OCI-M1 (cell line): ENCODE data around the gene PASK.

Source experiments
- DNase-seq: peaks from one replicate; lab custom pipeline; 2025; lab: John Stamatoyannopoulos, UW

Gene PASK

DNA sequence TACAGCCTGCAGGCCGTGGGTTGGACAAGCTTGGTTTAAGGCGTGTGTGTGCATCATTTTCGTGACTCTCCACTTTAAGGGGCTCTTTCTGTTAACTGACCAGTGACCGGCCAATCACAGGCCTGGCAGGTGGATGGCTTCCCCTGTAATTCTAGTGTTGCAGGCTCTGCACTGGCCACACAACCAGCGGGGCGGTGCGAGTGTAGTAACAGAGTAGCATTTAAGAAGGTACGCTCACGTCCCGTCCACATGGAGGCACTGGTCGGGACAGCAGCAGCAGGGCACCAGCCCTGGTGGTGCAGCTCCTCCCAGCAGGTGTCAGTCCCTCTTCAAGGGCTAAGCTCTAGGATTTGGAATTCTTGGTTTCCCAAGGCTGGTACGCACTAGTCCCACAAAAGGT, 31.2 kb upstream of the PASK start:
- no peak for DNase-seq

DNA sequence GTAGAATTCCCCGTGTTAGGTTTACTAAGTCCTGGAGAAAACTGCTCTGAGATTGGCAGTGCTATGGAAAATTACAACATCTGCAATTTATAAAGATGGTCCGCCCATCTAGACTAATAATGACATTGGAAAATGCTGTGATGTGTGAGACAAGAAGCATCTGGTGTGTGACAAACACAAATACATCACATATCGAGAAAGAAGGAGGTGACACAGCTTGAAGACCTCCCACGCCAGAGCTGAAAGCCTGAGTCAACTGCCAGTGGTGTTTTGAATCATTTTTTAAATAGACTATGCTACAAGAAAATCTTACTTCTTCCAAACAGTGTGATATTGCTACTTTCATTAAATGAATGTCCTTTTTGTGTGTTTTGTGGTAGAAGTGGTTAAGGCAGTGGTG, 30.6 kb upstream of the PASK start:
- DNase-seq = no peak

DNA sequence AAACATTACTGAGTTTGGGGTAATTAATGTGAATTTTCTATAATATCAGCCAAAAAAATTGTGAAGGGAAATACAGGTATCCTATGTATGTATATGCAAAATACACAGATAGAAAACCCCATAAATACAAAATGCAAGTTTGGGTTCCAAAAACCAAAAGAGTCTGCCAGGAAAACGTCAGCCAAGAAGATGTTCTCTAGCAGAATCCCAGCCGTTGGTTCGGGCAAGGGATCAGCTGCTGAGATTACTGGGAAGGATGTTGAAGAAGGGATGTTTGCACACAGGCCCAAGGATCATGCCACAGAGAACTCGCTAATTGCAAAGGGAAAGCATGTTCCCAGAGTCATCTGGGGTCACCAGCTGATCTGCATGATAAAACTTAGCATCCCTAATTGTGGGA, 29.7 kb upstream of the PASK start:
- no peak for DNase-seq

DNA sequence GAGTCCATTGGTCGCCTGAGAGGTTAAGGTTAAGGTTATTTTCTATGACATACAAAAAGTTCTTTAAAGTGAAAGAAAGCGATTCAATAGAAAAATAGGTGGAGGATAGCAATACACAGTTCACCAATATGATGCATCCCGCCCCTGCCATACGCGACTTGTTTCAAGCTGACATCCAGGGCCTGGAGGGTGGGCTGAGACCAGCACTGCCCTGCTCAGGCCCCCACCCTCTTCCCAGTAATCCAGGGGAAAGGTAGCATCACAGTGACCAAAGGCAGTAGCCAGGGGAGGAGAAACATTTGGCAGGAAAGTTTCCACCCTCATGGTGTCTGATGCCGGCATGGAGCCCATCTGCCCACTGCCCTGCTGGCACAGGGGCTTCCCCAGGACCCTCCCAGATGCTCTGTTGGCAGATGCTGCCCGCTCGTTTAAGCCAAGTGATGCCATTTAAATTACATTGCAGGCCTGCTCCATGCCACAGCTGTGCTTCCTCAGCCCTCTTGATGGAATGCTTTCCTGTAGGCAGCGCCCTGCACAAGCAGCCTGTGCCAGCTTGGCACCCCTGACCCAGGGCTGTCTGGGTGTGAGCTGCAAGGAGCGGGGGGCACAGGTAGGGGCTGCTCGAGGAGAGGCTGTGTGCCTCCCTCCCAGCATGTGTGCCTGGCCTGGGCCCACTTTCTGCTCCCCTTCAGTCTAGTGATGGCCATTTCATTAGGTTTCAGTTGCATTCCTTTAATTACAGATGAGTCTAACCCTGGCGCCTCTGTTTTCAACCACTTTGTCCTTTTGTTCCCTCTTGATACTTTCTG, 28.5 kb upstream of the PASK start:
- no peak for DNase-seq

DNA sequence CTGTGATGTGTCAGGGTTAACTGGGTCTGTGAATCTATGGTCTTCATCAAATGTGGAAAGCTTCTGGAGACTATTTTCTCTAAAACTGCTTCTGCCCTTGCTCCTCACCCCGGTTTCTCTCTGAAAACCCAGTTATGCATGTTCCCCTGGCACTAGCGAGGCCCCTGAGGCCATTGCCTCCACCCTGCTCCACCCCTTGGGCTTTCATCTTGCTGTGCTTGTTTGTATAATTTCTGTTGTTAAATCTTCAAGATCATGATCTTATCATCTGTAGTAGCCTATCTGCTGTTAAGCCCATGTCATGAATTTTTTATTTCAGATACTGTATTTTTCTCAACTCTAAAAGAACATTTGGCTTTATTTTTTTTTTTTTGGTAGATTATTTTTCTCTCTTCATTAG, 24.3 kb upstream of the PASK start:
- DNase-seq = no peak

DNA sequence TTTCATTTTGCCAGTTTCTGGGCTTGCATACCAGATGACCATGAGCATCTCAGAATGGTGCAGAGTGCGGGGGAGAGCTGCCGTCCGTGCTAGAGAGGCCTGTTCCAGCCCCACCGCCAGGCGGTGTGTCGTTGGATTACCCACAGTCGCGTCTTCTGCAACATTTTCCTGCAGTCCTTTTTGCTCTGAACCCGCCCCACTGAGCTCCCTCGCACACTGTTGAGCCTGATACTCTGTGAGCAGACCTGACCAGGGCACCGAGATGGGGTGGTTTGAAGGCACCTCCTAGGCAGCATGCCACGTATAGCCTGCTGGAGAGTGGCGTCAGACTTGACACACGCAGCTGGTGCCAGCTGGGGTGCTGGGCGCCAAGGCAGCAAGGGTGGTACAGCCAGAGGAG, 19.1 kb upstream of the PASK start:
- DNase-seq = no peak

DNA sequence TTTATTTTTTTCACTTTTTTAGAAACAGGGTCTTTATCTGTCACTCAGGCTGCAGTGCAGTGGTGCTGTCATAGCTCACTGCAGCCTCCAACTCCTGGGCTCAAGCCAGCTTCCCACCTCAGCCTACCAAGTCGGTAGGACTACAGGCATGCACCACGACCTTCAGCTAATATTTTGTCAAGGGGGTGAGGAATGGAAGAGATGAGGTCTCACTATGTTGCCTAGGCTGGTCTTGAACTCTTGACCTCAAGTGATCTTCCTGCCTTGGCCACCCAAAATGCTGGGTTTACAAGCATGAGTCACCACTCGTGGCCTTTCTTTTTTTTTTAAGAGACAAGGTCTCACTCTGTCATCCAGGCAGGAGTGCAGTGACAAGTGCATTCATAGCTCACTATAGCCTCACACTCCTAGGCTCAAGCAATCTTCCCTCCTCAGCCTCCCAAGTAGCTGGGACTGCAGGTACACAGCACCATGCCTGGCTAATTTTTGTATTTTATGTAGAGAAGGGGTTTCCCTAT, 14.4 kb upstream of the PASK start:
- no peak for DNase-seq

DNA sequence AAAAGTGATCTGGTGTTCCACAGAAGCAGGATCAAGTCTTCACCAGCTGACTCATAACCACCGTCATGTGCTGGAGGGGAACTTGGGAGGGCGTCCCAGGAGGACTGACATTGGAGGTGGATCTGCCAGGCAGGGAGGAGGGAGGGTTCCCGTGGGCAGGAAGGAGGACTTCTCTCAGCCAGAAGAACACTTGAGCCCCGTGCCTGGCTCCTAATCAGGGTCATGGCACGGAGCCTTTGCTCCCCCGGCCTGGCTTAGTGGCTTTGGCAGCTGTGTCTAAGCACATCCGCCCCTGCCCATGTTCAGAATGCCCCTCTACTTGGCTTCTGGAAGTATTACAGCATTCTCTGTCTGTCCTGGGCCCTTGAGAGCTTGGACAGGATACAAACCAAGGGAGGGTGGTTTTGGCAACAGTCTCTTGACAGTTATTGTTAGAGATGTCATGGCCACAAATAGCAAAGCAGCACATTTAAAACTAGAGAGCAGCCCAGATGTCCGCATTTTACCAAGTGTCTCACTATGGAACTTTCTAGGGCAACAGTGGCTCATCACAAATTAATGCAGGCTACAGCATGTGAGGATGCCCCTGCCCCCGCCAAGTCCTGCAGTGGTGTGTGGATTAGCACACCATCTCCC, 12.5 kb upstream of the PASK start:
- DNase-seq = no peak

DNA sequence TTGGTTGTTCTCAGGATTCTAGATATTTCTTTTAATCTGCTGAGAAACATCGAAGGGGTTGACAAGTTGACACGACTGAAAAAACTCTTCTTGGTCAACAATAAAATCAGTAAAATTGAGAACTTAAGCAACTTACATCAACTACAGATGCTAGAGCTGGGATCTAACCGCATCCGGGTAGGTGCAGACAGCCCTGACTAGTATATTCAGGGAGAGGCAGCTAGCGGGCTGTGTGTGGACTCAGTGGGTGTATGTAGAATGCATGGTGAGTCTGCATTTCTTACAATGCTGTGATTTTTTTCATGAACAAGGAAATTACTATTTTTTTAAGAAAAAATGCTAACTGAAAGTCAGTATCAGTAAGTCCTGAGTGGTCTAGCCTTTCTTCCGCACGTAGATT, 11.0 kb upstream of the PASK start:
- DNase-seq = no peak

DNA sequence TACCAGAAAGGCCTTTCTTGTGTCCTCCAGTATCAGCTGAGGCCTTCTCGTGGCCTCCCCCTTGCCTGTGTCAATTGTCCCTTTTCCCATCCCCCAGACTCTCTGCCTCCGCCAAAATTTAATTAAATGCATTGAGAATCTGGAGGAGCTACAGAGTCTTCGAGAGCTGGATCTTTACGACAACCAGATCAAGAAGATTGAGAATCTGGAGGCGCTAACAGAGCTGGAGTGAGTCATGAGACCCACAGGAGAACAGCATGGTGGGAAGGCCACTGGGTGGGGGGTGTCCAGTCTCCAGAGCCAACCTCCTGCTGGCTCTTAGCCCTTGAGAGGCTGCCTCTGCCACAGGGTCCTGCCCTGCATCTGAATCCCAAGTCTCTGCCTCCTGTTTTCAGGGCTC, 9.8 kb upstream of the PASK start:
- DNase-seq = no peak

DNA sequence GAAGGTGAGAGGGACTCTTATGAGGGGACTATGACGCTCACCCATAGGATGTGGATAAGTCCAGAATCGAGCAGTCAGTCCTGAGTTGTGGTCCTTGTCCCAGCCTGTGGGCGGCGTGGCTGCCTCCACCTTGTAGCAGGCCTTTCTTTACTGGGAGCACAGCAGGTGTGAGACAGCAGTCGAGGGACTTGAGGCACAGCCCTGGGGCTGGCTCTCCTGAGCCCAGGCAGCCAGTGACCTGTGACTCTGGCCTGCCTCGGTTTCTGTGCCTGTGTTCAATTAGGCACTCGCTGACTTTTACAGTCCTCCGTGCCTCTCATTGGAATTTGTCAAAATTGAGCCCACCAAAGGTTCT, 9.3 kb upstream of the PASK start:
- no peak for DNase-seq

DNA sequence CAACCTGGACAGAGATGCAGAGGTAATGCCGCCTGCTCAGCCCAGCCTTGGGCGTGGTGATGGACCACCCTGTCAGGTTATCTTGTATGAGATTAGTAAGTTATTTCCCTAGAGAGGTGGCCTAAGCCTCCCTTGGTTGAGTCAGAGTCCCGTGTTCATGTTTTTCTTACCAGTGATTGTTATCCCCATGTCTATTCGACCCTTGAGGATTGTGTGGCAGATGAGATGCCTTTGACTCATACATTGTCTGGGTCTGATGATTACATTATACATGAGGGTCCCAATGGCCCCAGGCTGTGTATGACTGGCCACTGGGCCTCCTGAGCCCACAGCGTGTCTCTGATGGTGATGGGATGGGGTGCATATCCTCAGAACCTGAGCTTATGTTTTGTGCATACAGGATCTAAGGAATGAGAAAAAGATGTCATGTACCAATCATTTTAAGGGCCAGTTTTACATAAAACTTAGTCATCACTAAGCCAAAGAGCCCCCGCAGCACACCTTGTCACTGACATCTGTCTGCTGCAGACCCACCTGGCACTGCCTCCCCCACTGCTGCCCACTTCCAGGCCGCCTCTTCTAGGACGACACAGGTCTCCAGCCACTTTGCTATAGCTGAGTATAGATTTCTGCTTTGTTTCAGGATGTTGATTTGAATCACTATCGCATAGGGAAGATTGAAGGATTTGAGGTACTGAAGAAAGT, 8.7 kb upstream of the PASK start:
- DNase-seq = no peak

DNA sequence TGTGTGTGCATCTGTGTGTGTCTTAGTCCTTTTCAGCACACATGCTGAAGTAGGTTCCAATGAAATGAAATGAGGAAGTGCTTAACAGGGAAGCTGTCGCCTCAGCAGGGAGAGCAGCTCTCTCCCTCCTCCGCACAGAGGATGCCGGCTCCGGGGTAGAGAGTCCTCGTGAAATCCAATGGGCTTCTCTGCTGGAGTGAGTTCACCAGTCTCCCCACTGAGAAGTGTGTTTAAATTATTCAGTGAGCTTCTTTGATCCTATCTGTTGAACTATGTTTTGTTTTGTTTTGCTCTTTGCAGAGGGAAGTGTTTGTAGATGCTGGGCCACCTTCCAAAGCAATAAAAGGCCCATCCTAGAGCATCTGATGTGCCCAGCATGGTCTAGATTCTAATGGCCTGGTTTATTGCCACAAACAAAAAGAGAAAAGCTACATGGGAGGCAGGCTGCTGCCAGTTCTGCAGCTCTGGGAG, 7.7 kb upstream of the PASK start:
- DNase-seq = peak; percentile 72

DNA sequence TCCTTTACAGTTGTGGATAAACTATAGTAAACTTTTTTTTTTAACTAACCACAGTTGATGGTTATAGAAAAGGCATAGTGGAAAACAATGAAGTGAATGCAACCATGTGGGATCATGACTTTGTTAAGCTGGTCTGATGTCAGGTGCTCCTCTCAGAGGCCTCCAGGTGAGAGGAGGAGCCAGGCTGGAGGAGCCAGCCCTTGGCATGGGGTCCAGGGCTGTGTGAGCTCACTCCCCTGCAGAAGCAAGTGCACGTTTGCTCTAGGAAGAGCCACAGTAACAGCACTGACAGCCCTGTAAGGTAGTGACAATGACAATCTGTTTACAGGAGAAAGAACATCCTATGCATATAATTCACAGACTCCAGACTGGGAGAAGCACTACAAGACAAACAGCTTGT, 6.7 kb upstream of the PASK start:
- no peak for DNase-seq

DNA sequence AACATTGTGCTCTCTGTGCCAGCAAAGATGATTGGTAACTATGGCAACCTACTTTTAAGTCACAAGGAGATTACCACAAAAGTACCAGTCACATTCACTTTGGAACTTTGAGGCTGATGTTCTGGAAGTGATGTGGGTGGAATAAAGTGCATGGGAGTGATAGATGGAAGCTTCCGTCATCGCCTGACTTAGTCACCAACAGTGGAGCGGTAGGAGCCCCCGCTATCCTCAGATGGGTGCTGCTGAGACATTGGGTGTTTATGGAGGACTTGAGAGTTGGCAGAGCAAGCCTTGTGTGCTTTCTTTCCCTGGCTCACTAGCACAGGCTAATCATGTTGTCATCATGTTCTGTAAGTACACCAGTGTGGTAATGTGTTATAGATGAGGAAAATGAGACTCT, 5.6 kb upstream of the PASK start:
- DNase-seq = no peak

DNA sequence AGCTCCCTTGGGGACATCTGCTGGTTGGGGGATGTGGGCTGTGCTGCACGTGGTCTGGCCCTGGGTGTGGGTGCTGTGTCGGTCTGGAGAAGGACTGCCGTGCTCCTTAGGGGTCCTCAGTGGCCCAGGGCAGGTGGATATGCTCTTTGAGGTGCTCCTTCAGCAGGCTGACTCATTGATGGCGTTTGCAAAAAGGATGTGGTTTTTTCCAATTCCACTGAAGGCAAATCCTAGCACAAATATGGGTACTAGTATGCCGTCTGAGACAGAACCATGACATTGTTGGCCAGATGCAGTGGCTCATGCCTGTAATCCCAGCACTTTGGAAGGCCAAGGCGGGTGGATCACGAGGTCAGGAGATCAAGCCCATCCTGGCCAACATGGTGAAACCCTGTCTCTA, 4.3 kb upstream of the PASK start:
- DNase-seq = no peak

DNA sequence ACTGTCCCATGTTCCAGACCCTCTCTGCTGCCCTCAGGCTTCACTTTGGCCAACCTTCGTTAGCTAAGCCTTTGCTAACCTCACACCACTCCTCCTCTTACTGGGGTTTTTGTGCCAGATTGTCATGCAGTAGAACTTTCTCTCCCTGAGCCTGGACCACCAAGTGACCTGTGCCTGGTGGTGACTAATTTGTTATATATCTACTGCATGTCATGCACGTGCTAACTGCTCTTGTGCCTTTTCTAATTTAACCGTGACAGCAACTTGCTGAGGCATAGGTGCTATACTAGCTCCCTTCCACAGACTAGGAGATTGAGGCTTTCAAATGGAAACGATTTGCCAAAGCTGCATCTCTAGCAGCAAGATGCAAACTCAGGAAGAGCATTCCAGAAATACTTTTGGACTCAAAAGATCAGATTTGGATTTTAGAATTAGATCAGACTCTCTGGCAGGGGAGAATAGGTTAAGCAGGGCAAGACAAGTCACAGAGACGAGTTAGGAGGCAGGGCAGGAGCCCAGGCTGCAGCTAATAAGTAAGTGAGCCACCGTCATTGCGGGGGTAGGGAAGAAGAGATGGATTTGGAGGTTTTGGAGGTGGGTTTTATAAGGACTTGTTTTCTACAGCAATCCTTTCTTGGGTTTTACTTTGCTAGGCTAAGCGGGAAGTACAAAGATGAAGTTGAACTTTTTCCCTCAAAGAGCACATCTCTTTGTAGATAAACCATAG, 2.8 kb upstream of the PASK start:
- DNase-seq = no peak

DNA sequence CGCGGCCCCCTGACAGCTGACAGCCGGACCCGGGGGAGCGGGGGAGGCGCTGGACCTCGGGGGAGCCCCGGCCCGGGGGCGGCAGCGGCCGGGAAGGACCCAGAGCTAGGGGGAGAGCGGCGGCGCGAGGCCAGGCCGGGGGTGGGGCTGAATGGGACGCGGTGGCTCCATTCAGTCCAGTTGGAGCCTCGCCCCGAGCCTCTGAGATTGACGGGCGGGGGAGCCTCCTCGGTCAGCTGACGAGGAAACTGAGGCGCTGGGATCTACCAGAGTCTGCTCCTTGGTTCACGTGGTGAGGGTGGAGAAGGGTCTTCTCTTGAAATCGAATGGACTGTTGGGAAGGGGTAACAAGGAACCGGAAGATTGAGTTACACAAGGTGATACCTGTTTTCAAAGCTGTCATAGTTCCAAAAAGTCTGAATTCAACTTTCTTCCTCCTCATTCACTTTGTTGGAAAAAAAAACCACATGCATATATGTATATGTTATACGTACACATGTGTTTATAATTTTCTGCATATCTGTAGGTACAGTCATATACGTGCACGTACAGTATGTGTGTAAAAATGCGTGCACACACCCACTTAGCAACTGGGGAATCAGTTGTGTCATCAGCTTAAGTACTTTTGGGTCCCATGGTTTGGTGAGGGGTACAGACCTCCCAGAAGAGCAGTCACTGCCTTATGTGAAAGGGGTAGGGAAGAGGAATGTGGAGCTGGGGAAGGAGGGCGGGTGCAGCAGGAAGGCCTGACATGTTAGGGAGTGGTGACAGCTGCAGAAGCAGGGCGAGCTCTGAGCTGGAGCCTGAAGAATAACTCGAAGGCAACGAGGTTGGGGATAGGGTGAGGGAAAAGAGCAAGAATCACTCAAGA, 1.6 kb upstream of the PASK start:
- peak; percentile 32 for DNase-seq

DNA sequence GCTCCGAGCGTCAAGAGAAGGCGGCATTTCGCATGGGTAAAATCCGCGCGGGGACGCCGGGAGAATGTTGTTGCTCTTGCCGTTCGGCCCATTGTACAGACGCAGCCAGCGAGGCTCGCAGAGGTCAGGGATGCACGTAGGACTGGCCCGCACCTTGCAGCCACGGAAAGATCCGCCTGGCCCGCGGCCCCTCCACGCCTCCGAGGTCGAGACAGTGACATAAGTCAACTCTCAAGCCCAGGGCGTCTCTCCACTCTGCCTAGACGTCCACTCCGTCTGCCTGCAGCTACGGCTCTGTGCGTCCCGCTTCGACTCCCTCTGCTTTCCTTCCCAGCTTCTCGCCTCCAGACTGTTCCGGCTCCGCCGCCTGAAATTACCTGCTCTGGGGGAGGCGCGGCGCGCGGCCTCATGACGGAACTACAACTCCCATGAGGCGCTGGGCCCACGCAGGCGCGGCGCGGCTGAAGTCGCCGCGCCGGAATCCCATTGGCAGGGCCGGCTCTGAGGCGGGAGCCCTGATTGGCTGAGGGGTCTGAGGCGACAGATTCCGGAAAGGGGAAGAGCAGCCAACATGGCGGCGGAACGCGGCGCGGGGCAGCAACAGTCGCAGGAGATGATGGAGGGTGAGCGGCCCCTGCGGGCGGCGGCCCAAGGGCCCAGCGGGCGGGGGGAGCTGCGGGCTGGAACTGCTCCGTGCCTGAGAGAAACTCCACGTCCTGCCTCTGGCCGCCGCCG, 820 bp upstream of the PASK start, which contains the start of gene PPP1R7:
Gene PPP1R7, plus strand, starts transcription at position 543 of the 735 bp plus-strand sequence. Its CDS starts 29 bp downstream, at position 572.
- DNase-seq = peak; percentile 96

DNA sequence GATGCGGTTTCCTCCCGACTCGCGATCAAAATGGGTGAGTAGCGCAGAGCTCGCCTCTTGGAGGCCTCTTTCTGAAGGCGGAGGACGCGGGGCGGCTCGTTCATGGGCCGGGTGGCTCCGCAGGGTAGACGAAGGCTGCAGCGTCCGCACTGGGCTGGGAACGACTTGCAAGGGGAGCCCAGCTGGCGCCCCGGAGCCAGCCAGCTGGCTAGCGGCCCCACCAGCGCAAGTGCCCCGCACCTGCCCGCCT, 328 bp upstream of the PASK start:
- no peak for DNase-seq

DNA sequence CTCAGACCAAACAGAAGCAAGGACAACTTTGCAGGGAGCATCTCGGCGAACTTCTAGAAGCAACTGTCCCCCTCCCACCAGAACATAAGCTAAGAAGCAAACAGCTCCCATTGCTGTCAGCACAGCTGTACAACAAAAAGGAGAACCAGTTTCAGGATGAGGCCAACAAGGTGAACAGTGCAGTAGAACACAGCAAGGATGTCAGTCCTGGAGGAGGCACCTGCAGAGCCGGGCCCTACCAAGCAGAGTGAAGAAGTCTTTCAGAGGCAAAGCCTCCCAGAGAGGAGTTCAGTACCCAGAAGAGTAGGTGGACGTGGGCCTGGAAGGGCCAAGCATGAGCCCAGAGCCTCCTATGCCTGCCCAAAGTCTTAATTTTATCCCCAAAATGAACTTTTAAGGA, 1.0 kb downstream of the PASK start:
- DNase-seq = peak; percentile 12
